Liver (tissue), 9 donors: ENCODE results near the gene SAT1. TPM values are rescaled to one million over a fixed set of nuclear protein-coding genes. Genes with fewer than 3 reads are reported as not detected.
"Not testable (repeated sequence)": the region's sequence is repeated elsewhere in the genome, so short reads cannot be mapped to it uniquely, and the experiment has no call there.

Source experiments
- DNase-seq: peaks from one replicate; pipeline ENCODE4 v3.0.0-alpha.2; 2017; ENCODE audit warnings: low spot score
- H3K27ac ChIP-seq, 2 donors: one replicate each; pipeline ENCODE4 v1.7.0; 2013; ENCODE audit warnings: inconsistent platforms in 2 of 2, low read length in 2 of 2, control low read depth in 1 of 2, low read depth in 1 of 2, mild to moderate bottlenecking in 1 of 2
- H3K27me3 ChIP-seq, 4 donors: one replicate each; pipeline versions ENCODE4 v1.6.1 to v1.7.0; 2013; ENCODE audit warnings: low read length in 3 of 4, inconsistent platforms in 1 of 4, mild to moderate bottlenecking in 1 of 4, moderate library complexity in 1 of 4; ENCODE audit not compliant: control insufficient read depth in 4 of 4, insufficient read depth in 4 of 4
- H3K36me3 ChIP-seq, 4 donors: one replicate each; pipeline versions ENCODE4 v1.6.1 to v1.7.0; 2013; ENCODE audit warnings: low read length in 3 of 4, mild to moderate bottlenecking in 3 of 4, low read depth in 1 of 4, moderate library complexity in 1 of 4; ENCODE audit not compliant: control insufficient read depth in 4 of 4, insufficient read depth in 3 of 4
- H3K4me1 ChIP-seq, 4 donors: one replicate each; pipeline versions ENCODE4 v1.6.1 to v1.7.0; 2013; ENCODE audit warnings: low read length in 3 of 4, mild to moderate bottlenecking in 3 of 4, moderate library complexity in 1 of 4; ENCODE audit not compliant: control insufficient read depth in 4 of 4, insufficient read depth in 4 of 4
- H3K4me3 ChIP-seq, 3 donors: one replicate each; pipeline versions ENCODE4 v1.6.1 to v1.7.0; 2013; ENCODE audit warnings: low read length in 3 of 3, control low read depth in 1 of 3, low read depth in 1 of 3, mild to moderate bottlenecking in 1 of 3
- H3K9ac ChIP-seq, 2 donors: one replicate each; pipeline ENCODE4 v1.7.0; 2013; ENCODE audit warnings: low read length in 2 of 2, mild to moderate bottlenecking in 2 of 2, moderate library complexity in 2 of 2, control low read depth in 1 of 2, low read depth in 1 of 2
- H3K9me3 ChIP-seq, 4 donors: one replicate each; pipeline versions ENCODE4 v1.6.1 to v1.7.0; 2013; ENCODE audit warnings: low read length in 3 of 4; ENCODE audit not compliant: control insufficient read depth in 4 of 4
- GABPA ChIP-seq, 2 donors: IDR thresholded peaks in 1 of 2; conservative IDR thresholded peaks in 1 of 2; 2 replicates each; pipeline ENCODE4 v1.6.1; 2016; ENCODE audit warnings: antibody characterized with exemption in 2 of 2, mild to moderate bottlenecking in 1 of 2, moderate library complexity in 1 of 2
- HNF4A ChIP-seq, 2 donors: conservative IDR thresholded peaks; 2 replicates each; pipeline ENCODE4 v1.6.1; 2016; ENCODE audit warnings: antibody characterized with exemption in 2 of 2, mild to moderate bottlenecking in 2 of 2
- HNF4G ChIP-seq: IDR thresholded peaks from 2 replicates; pipeline ENCODE4 v1.6.1; 2016; ENCODE audit warnings: antibody characterized with exemption
- RAD21 ChIP-seq, 2 donors: IDR thresholded peaks; 2 replicates each; pipeline ENCODE4 v1.6.1; 2016; ENCODE audit warnings: antibody characterized with exemption in 2 of 2, mild to moderate bottlenecking in 2 of 2
- RXRA ChIP-seq, 2 donors: IDR thresholded peaks; 2 replicates each; pipeline ENCODE4 v1.6.1; 2017 to 2018; ENCODE audit warnings: antibody characterized with exemption in 2 of 2, mild to moderate bottlenecking in 1 of 2
- SP1 ChIP-seq: IDR thresholded peaks from 2 replicates; pipeline ENCODE4 v1.6.1; 2018; ENCODE audit warnings: antibody characterized with exemption, mild to moderate bottlenecking
- WGBS: extraction: QIAGEN DNeasy Blood & Tissue Kit; methylation state at CpG from one replicate; pipeline ENCODE4 v1.1.7; 2013; 5-methylcytosine and 5-hydroxymethylcytosine counted together
- polyA plus RNA-seq, 2 donors: library from polyadenylated mRNA; stranded (reverse) in 1 of 2; unstranded in 1 of 2; fragments of 200-250 nt in 1 of 2; fragments of >200 nt in 1 of 2; fragmentation: Nextera tagmentation in 1 of 2; extraction: Ambion mirVana in 1 of 2; gene quantifications; one replicate each; pipeline versions ENCODE4 v1.2.1 to v1.2.3, GENCODE V29; 2013 to 2015
- total RNA-seq, 2 donors: library from RNA; depleted of rRNA; stranded (reverse); fragments of >200 nt; gene quantifications; one replicate each; pipeline ENCODE4 v1.2.3, GENCODE V29; 2014
- TF ChIP-seq, protein P1 (sequence below): IDR thresholded peaks from 2 replicates; pipeline ENCODE4 v1.6.1; 2016; ENCODE audit warnings: antibody characterized with exemption
- TF ChIP-seq, protein P2 (sequence below): fragments of 150-350 bp; IDR thresholded peaks from 2 replicates; pipeline ENCODE4 v1.5.1; 2017; ENCODE audit warnings: improper control_type of control experiment, low read depth, low read length; ENCODE audit not compliant: missing input control
- TF ChIP-seq, protein P3 (sequence below): IDR thresholded peaks from 2 replicates; pipeline ENCODE4 v1.6.1; 2016; ENCODE audit warnings: antibody characterized with exemption
- donor health status: healthy.
- donor health status: healthy.
- donor health status: healthy.
- donor health status: healthy.
- donor health status: healthy.

The SAT1 gene
- total and polyA plus RNA-seq, 4 donors, result 105 to 780 (median 296) TPM

DNA sequence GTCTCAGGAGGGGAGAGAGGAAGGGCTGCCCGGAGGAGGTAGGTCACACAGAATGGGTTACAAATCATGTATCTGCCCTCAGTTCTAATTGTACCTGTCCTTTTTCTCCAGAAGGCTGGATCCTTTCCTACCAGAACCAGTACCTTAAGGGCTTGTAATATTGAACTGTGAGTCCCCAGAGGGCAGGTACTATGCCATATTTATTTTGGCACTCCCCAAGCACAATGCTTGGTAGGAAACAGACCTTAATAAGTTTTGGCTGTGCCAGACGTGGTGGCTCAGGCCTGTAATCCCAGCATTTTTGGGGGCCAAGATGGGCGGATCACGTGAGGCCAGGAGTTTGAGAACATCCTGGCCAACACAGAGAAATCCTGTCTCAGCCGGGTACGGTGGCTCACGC, 11.9 kb upstream of the SAT1 start:
- H3K27ac ChIP-seq, result peak overlapping the region in 1 of 2 donors; percentile 31
- H3K36me3 ChIP-seq, H3K9ac ChIP-seq, H3K27me3 ChIP-seq, H3K9me3 ChIP-seq, DNase-seq, H3K4me3 ChIP-seq: not testable (repeated sequence)
- H3K4me1 ChIP-seq, result peaks cover 0 to 18% (median 8%) of the 10 kb centered on the region in 4 donors
- TF ChIP-seq SP1 (peak; percentile 19), HNF4A (conservative IDR thresholded peaks at IDR 0.05) (peak; percentile 39 to 42), RXRA (IDR thresholded peaks at IDR 0.05) (peak in 1 of 2 donors; percentile 8)
- WGBS, result 52% methylated on average over 7 of the region's 7 CpGs

DNA sequence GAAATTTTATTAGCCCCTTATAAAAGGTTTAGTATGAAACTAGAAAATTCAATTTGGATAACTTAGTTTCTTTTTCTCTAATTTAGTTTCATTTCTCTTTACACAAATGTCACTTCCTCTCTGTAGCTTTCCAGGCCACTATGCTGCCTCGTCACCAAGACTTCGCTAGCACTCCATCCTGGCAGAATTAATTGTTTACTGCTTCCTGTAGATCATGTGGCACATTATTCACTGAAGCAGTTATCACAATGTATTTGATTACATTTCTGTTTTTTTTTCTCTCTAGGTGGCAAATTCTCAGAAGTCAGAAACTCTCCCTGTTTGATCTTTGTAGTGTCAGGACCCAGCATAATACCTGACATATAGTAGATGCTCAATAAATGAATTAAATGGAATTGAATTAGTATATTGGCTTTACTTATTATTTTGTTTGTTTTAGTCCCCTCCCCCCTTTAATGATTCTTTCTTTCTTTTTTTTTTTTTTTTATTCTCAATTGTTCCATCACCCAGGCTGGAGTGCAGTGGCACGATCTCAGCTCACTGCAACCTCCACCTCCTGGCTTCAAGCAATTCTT, 9.3 kb upstream of the SAT1 start:
- WGBS, result 38% methylated on average over 3 of the region's 3 CpGs
- TF ChIP-seq GABPA (IDR thresholded peaks at IDR 0.05 in 1 of 2, conservative IDR thresholded peaks at IDR 0.05 in 1 of 2), result peak in 1 of 2 donors; percentile 8
- TF ChIP-seq, protein P1, sequence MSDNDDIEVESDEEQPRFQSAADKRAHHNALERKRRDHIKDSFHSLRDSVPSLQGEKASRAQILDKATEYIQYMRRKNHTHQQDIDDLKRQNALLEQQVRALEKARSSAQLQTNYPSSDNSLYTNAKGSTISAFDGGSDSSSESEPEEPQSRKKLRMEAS, result no peak
- no peak for TF ChIP-seq RAD21 (IDR thresholded peaks at IDR 0.05)
- TF ChIP-seq, protein P2, sequence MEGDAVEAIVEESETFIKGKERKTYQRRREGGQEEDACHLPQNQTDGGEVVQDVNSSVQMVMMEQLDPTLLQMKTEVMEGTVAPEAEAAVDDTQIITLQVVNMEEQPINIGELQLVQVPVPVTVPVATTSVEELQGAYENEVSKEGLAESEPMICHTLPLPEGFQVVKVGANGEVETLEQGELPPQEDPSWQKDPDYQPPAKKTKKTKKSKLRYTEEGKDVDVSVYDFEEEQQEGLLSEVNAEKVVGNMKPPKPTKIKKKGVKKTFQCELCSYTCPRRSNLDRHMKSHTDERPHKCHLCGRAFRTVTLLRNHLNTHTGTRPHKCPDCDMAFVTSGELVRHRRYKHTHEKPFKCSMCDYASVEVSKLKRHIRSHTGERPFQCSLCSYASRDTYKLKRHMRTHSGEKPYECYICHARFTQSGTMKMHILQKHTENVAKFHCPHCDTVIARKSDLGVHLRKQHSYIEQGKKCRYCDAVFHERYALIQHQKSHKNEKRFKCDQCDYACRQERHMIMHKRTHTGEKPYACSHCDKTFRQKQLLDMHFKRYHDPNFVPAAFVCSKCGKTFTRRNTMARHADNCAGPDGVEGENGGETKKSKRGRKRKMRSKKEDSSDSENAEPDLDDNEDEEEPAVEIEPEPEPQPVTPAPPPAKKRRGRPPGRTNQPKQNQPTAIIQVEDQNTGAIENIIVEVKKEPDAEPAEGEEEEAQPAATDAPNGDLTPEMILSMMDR, result no peak
- peak overlapping the region; percentile 10 to 63 for H3K9ac ChIP-seq
- peak overlapping the region; percentile 78 to 90 for H3K27ac ChIP-seq
- no peak for DNase-seq
- H3K4me3 ChIP-seq, result no peak overlapping the region
- no peaks in the 10 kb centered on the region for H3K9me3 ChIP-seq
- H3K27me3 ChIP-seq, result no peaks in the 10 kb centered on the region
- H3K4me1 ChIP-seq, result peaks cover 0 to 18% (median 8%) of the 10 kb centered on the region in 4 donors
- no peaks in the 10 kb centered on the region for H3K36me3 ChIP-seq

DNA sequence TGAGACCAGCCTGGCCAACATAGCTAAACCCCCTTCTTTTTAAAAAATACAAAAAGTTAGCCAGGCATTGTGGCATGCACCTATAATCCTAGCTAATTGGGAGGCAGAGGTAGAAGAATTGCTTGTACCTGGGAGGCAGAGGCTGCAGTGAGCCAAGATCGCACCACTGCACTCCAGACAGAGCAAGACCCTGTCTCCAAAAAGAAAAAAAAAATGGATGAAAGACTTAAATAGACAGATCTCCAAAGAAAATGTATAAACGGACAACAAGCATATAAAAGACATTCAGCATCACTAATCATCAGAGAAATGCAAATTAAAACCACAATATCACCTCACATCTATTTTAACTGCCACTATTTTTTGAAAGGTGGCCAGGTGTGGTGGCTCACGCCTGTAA, 6.6 kb upstream of the SAT1 start:
- Histone ChIP-seq H3K27me3 (no peaks in the 10 kb centered on the region), H3K27ac (no peak overlapping the region), H3K4me3 (no peak overlapping the region), H3K4me1 (peaks cover 0 to 4% (median 1%) of the 10 kb centered on the region in 4 donors), H3K9me3 (no peaks in the 10 kb centered on the region), H3K36me3 (no peaks in the 10 kb centered on the region), H3K9ac (no peak overlapping the region)
- 96% methylated on average over 3 of the region's 3 CpGs for WGBS
- TF ChIP-seq, protein P3, sequence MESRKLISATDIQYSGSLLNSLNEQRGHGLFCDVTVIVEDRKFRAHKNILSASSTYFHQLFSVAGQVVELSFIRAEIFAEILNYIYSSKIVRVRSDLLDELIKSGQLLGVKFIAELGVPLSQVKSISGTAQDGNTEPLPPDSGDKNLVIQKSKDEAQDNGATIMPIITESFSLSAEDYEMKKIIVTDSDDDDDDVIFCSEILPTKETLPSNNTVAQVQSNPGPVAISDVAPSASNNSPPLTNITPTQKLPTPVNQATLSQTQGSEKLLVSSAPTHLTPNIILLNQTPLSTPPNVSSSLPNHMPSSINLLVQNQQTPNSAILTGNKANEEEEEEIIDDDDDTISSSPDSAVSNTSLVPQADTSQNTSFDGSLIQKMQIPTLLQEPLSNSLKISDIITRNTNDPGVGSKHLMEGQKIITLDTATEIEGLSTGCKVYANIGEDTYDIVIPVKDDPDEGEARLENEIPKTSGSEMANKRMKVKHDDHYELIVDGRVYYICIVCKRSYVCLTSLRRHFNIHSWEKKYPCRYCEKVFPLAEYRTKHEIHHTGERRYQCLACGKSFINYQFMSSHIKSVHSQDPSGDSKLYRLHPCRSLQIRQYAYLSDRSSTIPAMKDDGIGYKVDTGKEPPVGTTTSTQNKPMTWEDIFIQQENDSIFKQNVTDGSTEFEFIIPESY, result no peak
- TF ChIP-seq HNF4G, result no peak
- no peak for DNase-seq
